ENCODE measurements around the gene PLSCR4.

Gene PLSCR4

DNA sequence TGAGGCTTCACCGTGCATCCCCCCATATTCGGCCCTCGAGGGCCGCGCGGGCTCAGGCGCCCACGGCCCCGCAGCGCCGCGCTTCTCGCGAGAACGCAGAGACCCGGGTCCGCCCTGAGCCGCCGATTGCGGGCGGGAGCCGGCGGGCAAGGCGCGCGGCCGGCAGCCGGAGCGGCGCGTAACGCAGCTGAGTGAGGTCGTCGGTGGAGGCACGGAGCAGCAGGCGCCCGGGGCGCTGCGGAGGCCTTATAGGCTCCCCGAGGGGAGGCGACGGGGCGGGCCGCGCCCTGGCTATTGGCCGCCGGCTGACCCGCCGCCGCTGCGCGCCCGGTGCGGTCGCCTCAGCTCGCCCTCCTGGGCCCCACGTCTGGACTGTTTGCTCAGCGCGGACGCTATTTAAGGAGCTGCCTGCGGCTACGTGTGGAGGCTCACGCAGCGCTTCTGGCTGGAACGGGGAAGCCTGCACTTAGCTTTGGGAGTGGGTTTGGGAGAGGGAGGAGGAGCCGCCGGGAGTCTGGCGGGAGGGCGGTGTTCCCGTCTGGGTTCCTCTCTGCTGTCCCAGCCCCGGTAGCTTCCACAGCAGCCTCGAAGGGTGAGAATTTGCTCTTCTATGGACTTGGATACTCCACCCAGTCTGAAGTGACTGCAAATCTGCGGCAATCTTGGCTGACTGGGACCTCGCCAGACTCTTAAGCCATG is 89.8 kb downstream of the PLSCR4 start, which contains the start of gene PLOD2:
Gene PLOD2 (minus strand): TSS at position 221 of the 699 bp plus-strand sequence. CDS start 195 bp downstream, at position 26.
- no peak for DNase-seq (ENCODE audit: low spot score)

DNA sequence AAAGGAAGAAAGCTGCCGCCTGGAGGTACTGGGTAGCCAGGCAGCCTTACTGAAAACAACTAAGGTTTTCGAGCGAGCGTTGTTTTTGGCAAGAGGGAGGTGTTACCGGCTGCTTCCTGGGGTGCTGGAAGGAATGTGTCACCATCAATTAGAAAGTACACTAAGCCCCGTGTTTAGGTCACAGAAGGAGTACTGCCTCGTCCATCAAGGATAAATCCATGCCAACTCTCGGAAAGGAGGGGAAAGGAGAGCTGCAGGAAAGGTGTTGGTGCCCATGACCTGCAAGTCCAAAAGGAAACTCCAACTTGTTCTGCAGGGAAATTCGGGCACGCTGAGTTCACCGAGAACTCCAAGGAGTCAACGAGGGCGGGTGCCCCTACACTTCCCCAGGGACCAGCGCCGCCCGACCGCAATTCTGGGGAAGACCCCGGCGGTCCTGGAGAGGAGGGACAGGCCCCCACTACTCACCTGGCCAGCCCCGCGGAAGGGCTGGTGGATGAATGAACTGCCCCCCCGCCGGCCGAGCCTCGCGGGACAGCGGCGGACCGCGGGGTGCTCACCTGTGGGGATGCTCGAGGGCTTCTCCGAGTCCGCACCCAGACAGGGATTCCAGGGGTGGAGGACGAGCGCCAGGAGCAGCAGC is 90.5 kb downstream of the PLSCR4 start:
- DNase-seq (ENCODE audit: low spot score) = no peak

DNA sequence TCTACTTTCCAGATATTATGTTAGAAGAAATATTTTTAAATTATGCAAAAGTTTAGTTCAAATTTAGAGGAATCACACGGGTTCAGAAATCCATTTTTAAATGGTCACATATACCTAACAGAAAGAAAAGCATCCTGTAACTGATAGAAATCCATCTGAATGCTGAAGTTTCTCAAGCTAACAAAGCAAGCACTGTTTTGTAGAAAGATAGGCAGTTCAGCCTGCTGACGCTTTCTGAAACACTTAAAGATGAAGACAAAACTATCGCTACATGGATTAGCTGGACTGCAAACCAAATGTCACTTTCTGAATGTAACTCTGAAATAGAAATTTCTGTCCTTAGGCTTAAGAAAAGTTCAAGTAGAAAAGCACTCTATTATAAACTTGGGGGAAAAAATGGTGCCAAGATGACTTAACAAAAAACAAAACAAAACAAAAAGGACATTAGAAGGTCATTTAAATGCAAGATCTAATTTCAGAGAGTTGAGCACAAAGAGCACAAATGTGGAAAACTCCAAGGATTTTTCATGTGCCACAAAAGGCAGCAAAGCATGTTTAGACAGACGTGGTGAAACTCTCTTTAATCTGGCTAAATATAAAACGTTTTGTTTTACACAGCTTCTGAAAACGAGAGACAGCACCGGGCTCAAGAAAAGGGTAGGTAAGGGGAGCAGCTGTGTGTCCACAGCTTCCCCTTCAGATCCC is 91.1 kb downstream of the PLSCR4 start:
- no peak for DNase-seq (ENCODE audit: low spot score)

DNA sequence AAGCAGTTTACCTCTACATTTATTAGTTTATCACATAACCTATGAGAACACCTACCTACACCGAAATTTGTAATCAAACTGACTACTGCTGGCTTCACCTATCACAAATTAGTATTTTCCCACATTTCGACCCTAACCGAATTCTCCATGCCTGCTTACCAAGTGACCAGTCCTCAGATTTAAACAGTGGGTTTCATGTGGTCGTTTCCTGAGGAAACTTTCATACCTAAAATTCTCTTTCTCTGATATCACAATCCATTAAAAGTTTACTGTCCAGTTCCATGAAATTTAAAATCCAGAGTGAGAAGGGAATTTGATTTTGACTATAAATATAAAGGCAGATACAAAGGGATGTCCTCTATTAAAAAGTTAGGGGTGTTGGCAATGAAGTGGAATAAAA is 91.9 kb downstream of the PLSCR4 start:
- no peak for DNase-seq (ENCODE audit: low spot score)

DNA sequence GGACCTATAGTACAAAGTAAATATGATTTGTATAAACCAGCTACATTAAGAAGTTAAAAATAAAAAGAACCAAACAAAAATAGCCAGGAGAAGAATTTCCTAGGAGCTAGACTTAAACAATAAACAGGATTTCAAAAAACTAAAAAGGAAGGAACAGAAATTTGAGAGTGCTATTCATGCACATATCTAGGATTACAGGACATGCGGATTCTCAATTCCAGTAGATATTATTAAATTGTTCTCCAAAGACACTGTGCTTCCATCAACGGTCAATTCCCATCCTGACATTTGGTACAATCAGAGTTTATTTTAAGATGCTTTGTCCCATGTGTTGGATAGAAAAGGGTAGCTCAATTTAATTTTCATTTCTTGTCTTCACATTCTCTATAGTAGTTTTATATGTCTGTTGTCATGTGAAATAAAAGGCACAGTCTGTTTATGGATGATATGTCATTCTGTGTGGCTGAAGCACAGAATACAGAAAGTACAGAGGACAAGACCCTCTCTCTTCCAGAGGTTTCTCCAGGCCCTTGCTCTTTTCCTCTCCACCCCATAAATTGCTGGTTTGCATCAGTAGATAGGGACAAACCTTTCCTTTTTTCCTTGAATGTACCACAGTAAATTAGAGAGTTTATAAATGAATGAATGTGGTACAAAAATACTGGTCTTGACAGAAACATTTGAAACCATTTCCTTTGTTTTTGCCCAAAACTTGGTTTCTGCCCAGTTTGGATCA is 93.4 kb downstream of the PLSCR4 start:
- DNase-seq (ENCODE audit: low spot score) = no peak

DNA sequence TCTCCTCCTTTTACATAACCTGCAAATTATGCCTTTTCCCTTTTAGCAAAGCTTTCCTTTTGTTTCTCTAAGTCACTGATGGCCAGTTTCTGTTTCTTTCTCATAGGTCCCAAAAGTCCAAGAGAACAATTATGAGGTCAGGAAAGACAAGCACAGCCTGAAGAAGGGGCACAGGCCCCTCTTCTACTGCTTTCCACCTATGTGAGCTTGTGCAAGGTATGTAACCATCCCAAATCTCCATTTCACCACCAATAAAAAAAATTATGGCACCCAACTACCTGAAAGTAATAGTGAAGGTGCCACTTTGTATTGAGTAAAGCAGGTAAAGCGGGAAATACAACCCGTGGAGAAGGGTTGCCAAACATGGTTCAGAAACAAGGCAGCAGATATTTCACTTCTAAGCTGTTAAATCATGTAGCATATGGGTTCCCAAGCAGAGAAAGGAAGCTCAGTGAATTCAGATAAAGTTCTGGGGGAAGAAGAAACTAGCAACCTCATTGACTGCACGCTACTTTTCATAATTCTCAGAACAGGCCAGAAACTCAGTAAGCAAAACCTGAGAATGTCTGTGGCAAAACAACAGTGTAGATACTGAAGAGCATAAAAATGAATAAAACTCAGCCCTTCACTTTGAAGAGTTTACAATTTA is 94.1 kb downstream of the PLSCR4 start:
- no peak for DNase-seq (ENCODE audit: low spot score)

DNA sequence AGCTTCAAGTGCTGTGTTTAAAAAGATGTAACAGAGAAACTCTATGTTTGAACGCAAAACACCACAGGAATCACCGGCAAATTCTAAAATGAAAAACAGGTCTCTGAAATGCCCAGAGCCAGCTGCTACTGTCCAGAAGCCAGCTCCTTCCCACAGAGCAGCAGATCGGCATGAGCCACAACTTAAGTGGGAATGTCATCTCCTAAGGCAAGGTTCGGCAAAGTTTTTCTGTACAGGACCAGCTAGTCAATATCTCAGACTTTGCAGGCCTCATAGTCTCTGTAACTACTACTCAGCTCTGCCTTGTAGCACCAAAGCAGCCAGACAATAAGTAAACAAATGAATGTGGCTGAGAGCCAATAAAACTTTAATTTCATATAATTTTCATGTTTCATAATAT is 94.8 kb downstream of the PLSCR4 start:
- no peak for DNase-seq (ENCODE audit: low spot score)

DNA sequence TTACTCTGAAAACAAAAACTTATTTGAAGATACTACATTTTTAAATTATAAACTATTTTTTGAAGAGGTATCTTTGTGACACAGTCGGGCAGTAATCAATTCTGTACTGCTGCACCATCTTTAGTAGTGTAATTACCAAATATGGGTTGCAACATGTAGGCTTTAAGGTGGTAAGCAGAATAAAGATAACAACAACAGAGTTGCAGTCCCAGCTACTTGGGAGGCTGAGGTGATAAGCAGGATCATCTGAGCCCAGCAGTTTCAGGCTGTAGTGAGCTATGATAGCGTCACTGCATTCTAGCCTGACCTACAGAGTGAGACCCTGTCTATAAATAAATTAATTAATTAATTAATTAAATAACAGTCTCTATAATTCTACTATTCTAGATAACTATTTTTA is 95.9 kb downstream of the PLSCR4 start:
- DNase-seq (ENCODE audit: low spot score) = no peak

DNA sequence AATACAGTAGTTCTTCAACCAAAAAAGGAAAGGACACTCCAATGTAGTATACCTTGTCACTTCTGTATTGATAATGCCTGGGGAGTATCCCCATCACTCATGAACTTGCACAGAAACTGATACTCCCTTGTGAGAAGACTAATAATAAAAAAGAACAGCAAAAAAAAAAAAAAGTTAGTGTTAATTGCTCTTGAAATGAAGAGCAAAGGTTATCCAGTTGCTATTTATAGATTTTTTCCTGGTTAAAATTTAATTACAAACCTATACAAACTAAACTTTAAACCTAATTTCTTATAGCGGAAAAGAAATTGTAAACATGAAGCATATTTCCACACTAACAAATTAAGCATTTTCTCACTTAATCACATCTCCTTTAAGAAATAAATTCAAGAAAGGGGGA is 96.6 kb downstream of the PLSCR4 start:
- DNase-seq (ENCODE audit: low spot score) = no peak

DNA sequence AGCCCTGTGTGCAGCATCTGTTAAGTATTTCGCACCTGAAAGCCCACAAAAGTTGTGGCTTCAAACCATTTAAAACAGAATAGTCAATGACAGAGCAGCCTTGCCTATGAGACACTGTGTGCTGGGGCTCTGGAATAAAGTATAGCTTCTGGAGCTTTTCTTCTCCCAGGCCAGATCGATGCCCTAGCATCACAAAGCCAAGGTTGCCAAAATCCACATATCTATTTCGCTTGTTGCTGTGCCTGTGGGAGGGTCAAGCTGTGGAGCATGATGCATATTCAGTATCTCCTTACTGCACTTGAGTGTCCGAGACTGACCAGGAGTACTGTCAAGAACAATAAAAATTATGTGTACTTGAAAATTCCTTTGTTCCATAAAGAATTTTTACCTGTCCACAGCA is 97.5 kb downstream of the PLSCR4 start:
- no peak for DNase-seq (ENCODE audit: low spot score)

DNA sequence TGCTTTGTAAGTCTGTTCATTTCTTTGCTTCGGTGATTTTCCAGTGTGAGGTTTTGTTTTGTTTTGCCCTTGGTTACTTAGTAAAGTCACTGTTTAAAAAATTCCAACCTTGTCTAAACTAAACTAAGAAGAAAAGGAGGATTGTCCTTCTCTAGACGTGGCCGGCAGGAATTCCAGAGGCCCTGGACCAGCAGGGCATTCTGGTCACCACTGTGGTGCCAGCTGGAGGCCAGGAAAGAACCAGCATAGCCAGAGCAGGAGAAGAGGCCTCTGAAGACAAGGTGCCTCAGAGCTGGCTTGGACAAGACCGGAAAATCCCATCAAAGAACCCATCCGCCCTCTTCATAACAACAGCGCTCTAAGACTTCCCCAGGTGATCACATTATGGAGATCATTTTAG is 98.1 kb downstream of the PLSCR4 start:
- DNase-seq (ENCODE audit: low spot score) = no peak

DNA sequence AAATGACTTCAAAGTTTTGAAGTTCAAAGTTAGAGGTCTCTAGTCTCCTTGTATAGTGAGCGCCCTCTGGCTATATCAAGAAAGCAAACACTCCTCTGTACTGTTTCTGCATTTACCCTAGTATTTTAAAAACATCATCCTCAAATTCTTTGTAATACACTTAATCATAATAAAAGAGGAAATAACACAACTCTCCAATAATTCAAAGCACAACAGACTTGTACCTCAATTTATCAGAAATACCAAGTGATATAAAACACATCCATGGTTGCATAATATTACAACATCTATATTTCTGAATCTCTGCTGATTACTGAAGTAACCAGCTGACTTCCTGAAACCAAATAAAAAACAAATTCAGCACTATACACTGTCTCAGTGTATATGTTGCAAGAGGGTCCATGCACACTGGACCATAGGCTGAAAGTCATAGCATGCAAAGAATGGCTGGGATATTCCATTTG is 102.4 kb downstream of the PLSCR4 start:
- peak; percentile 34 for DNase-seq (ENCODE audit: low spot score)

DNA sequence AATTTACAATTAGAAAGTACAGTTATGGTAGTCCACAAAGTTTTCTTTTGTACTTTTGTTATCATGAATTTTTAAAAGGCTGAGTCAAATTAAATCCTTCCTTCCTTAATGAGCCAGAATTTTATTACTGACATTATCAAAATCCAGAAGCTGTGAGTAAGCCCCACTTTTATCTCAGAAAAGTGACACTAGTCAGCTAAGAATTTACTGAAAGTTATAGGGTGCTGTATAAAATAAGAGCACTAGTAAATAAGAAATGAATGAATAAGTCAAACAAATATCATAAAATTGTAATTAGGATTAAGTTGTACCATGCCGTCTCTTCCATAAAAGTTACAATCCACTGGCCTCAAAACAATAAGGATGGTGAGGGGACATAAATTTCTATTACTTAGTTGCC is 105.3 kb downstream of the PLSCR4 start:
- no peak for DNase-seq (ENCODE audit: low spot score)

DNA sequence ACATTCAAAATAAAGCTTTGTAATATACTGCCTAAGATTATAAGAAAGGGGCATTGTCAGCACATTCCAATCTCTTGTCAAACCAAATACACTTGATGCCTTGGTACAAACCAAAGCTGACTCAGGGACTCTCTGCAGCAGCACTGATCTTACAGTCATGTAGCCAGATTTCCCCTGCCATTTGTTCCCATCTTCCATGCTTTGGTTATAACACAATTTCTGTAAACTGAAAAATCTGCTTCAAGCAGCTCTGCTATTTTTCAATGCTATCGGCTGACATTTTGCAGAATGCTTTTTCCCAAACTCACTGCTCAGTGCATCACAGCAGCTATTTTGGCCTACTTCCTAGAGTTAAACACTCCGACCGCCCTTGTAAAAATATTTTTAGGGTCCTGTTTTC is 108.1 kb downstream of the PLSCR4 start:
- DNase-seq (ENCODE audit: low spot score) = no peak

Data from RKO (cell line).